GM19351 (cell line): ENCODE results near the gene IGF1R.

Experiments used
- ATAC-seq: cut with Tn5 transposase; IDR thresholded peaks from one replicate; pipeline ENCODE4 v1.9.1; 2021; ENCODE audit warnings: mild to moderate bottlenecking, moderate library complexity; ENCODE audit not compliant: unreplicated experiment

IGF1R gene

GRCh38 chr15:98791046-98791701 lies 142.8 kb downstream of the IGF1R start:
- no peak for ATAC-seq

- ATAC-seq, result no peak
Observed at GRCh38 chr15:98792117-98792516, 143.8 kb downstream of the IGF1R start.

- ATAC-seq, result no peak
Observed at GRCh38 chr15:98794211-98794610, 145.9 kb downstream of the IGF1R start.

GRCh38 chr15:98794748-98795147 lies 146.4 kb downstream of the IGF1R start:
- no peak for ATAC-seq

GRCh38 chr15:98795980-98796379 lies 147.6 kb downstream of the IGF1R start:
- no peak for ATAC-seq

GRCh38 chr15:98796685-98797357 lies 148.5 kb downstream of the IGF1R start:
- ATAC-seq, result no peak

GRCh38 chr15:98798375-98798893 lies 150.1 kb downstream of the IGF1R start:
- no peak for ATAC-seq

- ATAC-seq, result no peak
Observed at GRCh38 chr15:98799461-98800390, 151.4 kb downstream of the IGF1R start.

- ATAC-seq, result no peak
Observed at GRCh38 chr15:98800437-98801233, 152.3 kb downstream of the IGF1R start.

- no peak for ATAC-seq
Observed at GRCh38 chr15:98801234-98801561, 152.9 kb downstream of the IGF1R start.

GRCh38 chr15:98802187-98802586 lies 153.8 kb downstream of the IGF1R start:
- no peak for ATAC-seq

- no peak for ATAC-seq
Observed at GRCh38 chr15:98803228-98804056, 155.1 kb downstream of the IGF1R start.

GRCh38 chr15:98804057-98804380 lies 155.7 kb downstream of the IGF1R start:
- no peak for ATAC-seq

- ATAC-seq, result no peak
Observed at GRCh38 chr15:98805434-98806274, 157.3 kb downstream of the IGF1R start.

GRCh38 chr15:98806275-98806895 lies 158.0 kb downstream of the IGF1R start:
- no peak for ATAC-seq

GRCh38 chr15:98807262-98807661 lies 158.9 kb downstream of the IGF1R start:
- ATAC-seq, result no peak

GRCh38 chr15:98809273-98809672 lies 160.9 kb downstream of the IGF1R start:
- ATAC-seq, result no peak

GRCh38 chr15:98812716-98813446 lies 164.5 kb downstream of the IGF1R start:
- ATAC-seq, result no peak
